NCI-H2081 treated with DMSO at 0.1 percent for 48 hours (cell line): ENCODE measurements around the gene VSIG1.

ENCODE experiments used
- DNase-seq: peaks from one replicate; lab custom pipeline; 2025; lab: John Stamatoyannopoulos, UW

VSIG1 gene

DNA sequence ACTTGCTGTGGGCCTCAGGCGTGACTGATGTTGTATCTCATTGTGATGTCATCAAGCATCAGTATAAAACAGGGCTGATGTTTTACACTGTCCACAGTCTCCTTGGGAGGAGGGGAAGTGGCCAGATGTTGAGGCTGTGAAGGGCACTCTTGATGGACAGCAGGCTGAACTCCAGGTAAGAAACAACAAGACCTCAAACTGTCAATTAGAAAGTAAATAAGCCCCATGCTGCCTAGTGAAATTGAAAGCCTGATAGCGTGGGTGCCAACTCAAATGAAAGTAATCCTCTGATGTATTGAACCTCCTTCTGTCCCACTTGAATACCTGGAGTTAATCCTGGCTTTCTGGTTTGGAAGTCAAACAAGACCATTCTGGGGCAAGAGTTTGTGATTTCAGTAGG is 19.7 kb downstream of the VSIG1 start:
- DNase-seq, result no peak

DNA sequence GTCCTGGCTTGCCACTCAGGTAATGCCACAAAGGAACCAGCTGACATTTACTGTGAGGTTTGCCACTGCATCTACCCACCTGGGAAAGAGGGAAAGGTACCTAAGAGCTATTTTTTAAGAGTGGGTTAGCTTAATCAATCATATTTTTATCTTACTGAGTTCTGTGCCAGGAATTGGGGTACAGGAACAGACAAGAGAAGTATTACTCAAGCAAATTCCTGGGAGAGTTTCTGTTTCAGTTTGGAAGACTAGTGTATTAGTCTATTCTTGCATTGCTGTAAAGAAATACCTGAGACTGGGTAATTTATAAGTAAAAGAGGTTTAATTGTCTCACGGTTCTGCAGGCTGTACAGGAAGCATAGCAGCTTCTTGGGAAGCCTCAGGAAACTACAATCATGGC is 23.3 kb downstream of the VSIG1 start:
- no peak for DNase-seq

DNA sequence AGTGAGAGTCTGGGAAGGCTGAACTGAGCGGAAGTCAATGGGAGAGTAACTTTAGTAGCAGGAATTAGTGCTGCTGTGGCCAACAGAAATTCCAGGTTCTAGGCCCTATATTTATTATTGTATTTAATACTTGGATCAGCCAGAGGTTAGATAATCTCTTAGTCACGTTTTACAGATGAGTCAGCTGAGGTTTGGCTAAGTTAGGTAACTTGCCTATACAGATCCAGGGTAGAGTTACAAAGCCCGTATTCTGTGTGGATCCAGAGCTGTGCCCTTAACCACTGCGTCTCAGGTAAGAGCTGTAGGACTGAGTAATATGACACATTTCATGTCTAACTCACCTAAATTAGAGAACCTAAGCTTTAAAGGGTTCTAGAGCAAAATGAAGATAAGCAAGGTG is 26.0 kb downstream of the VSIG1 start:
- DNase-seq, result no peak

DNA sequence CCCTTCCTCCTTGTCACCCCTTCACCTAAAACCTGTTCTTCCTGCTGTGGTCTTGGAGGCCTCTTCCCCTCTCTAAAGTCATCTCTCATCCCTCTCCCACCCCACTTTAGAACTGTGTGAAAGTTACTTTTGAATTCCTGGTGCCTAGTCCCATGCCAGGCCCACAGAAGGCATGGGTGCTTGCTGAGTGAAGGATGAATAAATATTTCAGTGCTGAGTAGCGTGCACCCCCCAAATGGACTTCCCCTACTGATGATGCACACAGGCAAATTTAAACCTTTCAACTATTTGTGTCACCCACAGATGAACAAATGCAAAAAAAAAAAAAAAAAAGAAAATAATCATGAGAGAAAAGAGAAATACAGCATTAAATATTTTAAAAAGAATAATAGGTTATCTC is 26.7 kb downstream of the VSIG1 start:
- DNase-seq, result no peak

DNA sequence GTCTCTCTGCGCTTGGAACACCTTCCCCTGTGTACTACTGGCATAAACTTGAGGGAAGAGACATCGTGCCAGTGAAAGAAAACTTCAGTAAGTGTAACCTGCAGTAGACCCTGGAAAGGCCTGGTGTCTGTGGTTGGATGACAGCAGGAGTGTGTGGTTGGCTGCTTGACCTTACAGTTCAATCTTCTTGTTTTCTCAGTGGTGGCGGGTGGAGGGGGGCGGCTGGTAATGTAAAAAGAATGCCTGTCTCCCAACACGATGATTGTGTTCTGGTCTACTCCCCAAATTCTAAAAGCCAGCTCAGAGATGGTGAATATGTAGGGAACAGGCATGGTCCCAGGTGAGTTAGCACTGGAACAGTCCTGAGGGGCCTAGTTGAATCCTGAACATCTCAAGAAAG is 27.9 kb downstream of the VSIG1 start:
- DNase-seq, result no peak

DNA sequence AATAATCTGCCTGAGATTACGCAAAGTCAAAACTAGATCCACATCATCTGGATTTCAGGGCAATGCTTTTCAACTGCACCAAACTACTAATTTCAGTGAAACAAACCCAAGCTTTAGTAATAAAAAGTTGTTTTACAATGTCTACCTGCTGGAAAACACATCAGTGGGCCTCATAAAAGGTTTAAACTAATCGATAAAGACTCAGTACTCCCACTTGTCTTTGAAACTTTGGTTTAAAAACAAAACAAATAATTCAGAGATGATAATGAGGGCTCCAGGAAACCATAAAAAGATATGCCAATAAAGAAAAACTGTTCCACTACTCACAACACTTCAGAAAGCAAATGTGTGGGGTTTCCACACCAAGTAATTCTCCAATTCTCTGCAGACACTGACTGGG is 36.2 kb downstream of the VSIG1 start:
- no peak for DNase-seq

DNA sequence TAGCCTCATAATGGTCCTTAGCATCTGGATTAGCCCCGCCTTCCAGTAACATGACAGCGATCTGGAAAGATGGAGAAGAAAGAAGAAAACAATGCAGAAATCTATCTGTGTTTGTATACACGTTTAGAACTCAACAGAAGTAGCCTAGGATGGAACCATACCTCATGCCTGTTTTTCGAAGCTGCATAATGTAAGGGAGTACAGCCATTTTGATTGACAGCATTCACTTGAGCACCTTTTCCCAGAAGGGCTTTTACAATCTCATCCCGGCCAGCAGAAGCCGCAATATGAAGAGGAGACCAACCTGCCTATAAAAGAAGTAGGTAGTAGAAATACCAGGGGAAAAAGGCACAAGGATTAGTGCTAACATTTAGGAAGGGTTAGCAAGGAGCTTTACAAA is 42.9 kb downstream of the VSIG1 start:
- no peak for DNase-seq

DNA sequence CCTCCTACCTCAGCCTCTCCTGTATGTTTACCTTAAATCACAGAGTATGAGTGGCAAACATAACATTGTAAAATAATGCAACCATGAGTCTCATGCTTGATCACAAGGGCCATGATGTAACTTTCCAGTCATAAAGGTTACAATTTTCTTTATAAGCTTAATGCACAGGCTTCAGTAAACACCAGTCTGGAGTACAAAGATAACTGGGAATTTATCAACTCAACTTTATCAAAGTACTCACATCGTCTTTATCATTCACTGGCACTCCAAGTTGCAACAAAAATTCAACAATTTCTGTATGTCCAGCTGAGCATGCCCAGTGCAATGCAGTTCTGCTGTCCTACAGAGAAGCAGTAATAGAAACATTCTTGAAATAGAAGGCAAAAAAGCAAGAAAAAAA is 43.6 kb downstream of the VSIG1 start:
- DNase-seq, result no peak

DNA sequence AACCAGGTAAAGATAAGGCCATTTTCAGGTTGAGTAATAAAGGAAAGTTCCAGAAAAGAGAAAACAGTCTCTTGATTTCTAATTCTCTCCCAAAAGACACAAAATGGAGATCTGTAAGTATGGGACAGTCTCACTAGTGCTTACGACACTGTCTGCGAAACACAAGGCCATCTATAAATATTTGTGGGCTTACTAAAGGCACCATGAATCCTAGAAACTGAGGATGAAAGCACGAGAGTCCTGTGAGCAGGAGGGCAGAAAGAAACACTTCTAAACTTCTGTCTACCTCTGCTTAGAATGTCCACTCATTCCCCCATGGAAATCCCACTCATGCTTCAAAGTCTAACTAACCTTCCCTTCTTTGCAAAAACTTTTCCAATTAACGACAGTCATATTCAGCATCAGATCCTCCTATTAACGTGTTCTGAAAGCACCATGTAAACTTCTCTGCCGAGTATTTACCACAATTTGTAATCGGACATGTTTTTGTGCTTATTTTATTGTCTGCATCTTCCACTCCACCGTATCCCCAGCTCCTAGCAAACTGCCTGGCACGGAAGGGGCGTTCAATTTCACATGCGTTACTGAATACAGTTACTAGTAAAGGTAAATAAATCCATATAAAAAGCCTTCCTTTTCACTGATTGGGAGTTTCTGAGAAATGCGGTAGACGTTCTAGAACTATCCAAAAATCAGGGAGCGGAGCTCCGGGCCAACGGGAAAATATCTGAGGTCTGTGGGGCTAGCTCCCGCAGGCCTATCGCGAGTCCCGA is 45.8 kb downstream of the VSIG1 start:
- no peak for DNase-seq

DNA sequence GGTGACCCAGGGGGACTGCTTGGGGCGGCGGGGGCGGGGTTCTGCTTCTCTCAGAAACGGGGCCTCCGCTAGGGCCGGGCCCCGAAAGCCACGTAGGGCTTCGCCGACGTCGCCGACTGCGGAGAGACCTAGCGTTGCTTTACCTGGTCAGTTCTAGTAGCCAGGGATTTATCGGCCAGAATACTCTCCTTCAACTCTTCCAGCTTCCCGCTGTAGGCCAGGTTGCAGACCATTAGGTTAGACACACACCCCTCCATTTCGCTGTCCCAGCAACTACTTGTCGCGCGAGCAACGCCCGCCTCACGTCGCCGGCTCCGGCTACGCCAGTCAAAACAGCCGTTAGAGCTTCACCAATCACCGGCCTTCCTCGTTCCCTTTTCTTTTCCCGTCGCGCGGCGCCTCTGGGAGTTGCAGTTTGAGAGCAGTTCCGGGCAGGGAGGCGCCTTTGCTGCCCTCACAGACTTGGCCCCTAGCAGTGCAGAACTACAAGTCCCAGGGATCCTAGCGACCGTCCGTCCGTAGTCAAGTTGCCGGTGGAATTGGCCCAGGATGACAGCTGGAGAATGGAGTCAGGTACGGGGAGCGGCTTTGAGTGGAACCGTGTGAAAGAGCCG is 46.5 kb downstream of the VSIG1 start, which contains the start of the genes ATG4A and PSMD10:
ATG4A (plus strand) TSS at position 515 of the 614 bp plus-strand sequence; CDS start at position 564, 49 bp downstream.
PSMD10 (minus strand) TSS at position 279 of the 614 bp plus-strand sequence; CDS start at position 257, 22 bp downstream.
- peak; percentile 91 for DNase-seq

DNA sequence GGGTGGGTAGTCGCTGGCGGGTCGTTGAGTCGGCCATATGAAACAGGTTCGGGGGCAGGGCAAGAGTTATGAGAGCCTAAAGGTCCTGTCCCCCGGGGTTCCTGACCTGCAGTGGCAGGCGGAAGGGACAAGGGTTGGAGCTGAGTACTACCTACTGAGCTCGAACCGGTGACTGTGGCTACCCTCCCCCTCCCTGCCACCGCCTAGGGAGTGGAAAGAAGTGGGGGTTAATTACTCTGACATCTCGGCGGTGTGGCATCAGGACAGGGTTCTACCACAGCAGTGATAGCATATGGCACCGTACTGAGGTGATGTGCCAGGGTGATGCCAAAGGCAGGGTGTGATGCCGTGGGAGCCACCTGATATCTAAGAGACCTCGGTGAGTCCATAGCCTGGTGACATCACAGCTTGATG is 47.0 kb downstream of the VSIG1 start:
- no peak for DNase-seq

DNA sequence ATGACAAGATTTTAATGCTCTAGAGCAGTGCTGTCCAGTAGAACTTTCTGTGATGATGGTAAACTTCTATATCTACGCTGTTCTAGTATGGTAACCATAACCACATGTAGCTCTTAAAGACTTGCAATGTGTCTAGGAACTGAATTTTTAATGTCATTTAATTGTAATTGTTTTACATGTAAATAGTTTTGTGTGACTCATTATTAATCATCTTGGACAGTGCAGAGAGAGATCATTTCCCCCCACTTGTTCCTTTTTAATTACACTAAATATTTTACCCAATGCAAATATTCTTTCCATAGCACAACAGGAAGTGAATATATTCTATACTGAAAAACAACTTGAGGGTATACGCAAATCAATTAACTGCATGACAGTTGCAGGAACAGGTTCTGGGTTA is 52.5 kb downstream of the VSIG1 start:
- DNase-seq, result no peak

DNA sequence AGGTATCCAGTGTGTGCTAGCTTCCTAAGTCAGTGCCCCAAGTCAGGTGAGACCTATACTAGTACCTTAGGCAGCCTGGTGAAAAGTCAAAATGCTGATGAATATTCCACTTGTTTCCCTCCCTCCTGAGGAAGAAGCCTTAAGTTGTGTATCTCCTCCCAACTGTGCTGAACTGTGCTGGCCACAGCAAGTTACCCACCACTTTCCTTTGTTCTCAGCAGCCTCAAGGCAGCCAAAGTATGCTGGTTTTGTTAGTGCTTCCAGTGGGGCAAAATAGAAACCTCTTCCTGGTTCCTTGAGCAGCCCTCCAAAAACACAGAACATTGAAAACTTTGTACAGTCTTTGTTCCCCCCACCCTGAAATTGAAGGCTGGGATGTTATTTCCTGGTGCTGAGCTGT is 60.6 kb downstream of the VSIG1 start:
- no peak for DNase-seq

DNA sequence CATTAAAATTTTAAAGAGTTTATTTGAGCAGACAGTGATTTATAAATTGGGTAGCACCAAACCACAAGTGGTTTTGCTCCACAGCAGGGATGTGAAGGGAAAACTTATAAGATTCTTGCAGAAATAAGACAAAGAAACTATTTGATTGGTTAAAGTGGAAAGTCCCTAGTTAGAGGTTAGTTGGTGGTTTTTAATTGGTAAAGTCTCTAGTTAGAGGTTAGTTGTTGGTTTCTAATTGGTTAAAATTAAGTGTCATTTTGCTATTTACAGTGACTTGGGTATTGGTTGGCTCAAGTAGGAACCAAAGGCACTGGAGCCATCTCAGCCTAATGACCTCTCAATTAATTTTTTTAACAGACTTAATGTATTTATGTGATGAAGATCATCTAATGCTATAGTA is 69.7 kb downstream of the VSIG1 start:
- DNase-seq, result no peak

DNA sequence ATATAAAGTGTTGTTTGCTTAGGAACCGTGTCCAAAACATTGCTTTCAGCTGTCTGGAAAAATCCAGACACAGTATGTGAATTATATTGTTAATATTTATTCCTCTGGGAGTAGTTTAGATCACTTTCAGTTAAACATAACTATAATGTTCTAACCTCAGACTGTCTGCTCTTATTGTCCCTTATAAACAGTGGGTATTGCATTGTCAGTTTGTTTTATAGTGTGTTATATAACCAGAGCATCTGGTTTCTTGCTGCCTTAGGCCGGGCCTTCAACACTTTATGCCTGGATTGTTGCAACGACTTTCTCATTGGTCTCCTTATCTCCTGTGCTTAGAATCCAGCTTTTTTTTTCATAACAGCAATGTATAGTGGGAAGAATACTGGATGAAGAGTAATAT is 73.1 kb downstream of the VSIG1 start:
- DNase-seq, result no peak

DNA sequence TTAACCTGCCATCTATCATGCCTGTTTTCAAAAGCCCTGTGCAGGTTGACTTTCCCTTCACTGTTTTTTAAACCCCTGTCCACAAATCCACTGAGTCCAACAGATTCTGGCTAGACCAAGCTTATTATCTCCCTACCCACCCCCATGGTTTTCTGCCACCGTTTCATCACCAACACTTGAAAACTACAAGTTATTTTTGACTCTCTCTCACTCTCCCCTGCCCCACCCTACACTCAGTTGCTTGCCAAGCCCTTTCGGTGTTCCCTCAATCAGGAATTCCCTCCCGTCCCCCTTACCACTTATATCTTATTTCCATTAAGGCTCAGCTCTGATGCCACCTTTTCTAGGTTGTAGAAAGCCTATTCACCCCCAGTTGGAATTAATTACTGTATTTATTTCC is 76.4 kb downstream of the VSIG1 start:
- no peak for DNase-seq

DNA sequence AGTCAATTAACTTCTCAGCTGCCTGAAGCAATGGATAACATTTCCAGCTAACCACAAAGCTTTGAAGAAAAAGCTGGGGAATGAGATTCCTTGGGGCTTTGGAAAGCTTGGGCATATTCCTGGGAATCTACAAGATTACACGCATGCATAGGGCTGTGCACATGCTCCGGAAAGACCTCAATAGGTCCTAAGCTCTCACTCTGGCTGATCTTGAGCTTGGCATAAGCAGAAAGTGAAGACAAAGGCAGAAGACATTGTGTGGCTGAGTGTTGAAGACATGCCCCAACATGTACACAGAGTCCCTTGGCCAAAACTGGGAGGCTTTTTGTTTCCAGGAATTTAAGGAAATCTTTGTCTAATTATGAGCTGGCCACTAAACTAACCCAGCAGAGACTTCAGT is 77.9 kb downstream of the VSIG1 start:
- no peak for DNase-seq

DNA sequence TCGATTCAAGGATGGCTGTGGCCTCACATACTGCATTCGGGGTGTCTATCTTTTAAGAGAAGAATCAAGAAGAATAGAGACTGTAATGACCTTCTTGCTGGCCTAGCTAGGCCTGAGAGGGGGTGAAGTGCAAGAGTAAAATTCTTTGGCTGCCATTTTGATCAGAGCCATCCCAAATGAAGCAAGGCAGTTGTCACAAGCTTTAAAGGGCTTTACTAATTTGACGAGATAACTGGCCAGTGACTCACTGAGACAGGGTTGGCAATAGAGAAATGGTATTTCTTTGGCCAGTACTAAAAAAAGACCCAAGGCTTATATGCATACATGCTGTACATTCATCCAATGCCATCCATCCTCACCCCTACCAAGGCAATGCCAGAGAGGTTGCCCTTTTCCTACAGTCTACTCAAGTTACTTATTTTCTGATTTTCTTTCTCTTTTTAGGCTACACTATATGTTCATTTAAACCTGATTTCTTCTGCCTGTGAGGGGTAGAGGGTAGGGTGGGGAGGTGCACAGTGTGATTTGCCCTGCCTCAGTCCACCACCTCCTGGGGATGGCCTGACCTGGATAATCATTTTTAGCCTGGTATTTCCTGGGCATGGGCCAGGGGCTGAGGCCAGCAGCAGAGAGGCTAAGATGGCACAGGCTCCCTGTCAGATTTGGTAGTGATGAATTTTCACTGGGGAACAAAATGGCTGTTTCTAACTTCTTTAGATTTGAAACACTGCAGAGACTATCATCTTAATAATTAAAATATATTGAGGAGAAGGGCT is 78.9 kb downstream of the VSIG1 start:
- no peak for DNase-seq

DNA sequence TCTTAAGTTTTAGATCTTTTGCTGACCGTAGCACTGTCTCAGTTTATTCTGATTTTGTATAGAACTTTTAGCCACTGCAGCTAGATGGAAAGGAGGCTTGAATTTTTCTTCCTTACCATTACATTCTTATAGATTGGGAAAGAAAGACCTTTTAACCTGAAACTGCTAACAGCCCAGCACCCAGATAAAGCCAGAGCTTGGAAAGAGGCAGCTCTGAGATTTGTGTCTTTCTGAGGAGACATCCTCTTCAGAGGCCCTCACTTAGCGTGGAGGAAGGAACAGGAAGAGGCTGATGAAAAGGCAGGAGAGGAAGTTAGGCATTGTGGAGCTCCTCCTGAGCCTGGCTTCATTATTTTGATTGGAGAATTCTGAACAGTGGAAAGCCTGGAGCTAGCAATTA is 81.8 kb downstream of the VSIG1 start:
- no peak for DNase-seq

DNA sequence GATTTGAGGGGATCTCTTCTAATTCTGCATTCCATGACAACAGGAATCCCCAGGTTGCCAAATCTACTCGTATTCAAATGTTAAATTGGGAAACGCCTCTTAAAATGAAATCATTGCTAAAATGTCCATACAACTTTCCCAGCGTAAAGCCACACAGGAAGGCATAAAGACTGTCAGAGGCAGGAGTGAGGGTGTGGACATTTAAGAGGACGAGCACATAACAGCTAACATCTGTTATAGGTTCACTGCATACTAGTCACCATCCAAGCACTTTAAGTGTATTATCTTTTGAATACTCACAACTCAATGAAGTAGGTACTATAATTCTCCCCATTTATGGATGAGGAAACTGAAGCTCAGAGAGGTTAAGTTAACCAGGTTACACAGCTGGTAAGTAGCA is 82.3 kb downstream of the VSIG1 start:
- DNase-seq, result no peak
